Uterus (tissue), 4 donors: Measurements from ENCODE around the gene CRABP1. TPM values are rescaled to one million over a fixed set of nuclear protein-coding genes. Genes with fewer than 3 reads are reported as not detected.

Experiments
- DNase-seq, 2 donors: peaks; one replicate each; pipeline ENCODE4 v3.0.0-alpha.2; 2019 to 2020
- H3K27ac ChIP-seq, 2 donors: fragments of 200-600 bp; sonication (generic); 1 replicate in 1 of 2; 2 replicates in 1 of 2; pipeline ENCODE4 v1.5.1; 2016 to 2018
- H3K27me3 ChIP-seq, 2 donors: fragments of 200-600 bp; sonication (generic); one replicate each; pipeline ENCODE4 v1.5.1; 2018 to 2019; ENCODE audit warnings: control low read depth in 1 of 2
- H3K36me3 ChIP-seq, 2 donors: fragments of 200-600 bp; sonication (generic); one replicate each; pipeline ENCODE4 v1.5.1; 2019; ENCODE audit warnings: control low read depth in 1 of 2
- H3K4me1 ChIP-seq, 2 donors: fragments of 200-600 bp; sonication (generic); one replicate each; pipeline ENCODE4 v1.5.1; 2018 to 2019; ENCODE audit warnings: control low read depth in 1 of 2
- H3K4me3 ChIP-seq, 2 donors: fragments of 200-600 bp; sonication (generic); 1 replicate in 1 of 2; 2 replicates in 1 of 2; pipeline ENCODE4 v1.5.1; 2018 to 2019; ENCODE audit warnings: mild to moderate bottlenecking in 1 of 2
- H3K9me3 ChIP-seq, 2 donors: fragments of 200-600 bp; sonication (generic); one replicate each; pipeline ENCODE4 v1.5.1; 2019; ENCODE audit warnings: control low read depth in 1 of 2
- CTCF ChIP-seq, 4 experiments: fragments of 200-600 bp in 2 of 4; fragments of 450-650 bp in 2 of 4; sonication (generic) in 2 of 4; IDR thresholded peaks; one replicate each; pipeline ENCODE4 v1.5.1; 2016 to 2019; ENCODE audit warnings: antibody characterized with exemption in 4 of 4, mild to moderate bottlenecking in 2 of 4, moderate library complexity in 1 of 4
- POLR2A ChIP-seq, 2 donors: fragments of 450-650 bp; IDR thresholded peaks; one replicate each; pipeline ENCODE4 v1.6.1; 2016; ENCODE audit warnings: antibody characterized with exemption in 2 of 2, mild to moderate bottlenecking in 1 of 2, moderate library complexity in 1 of 2
- intact Hi-C: fragments of 100-400 bp; cut with DNase I; formaldehyde crosslinking; loops from one replicate; pipeline ENCODE4 v1.15.1; 2023; ENCODE audit warnings: low total_unique reads
- total RNA-seq, 4 donors: library from RNA; depleted of rRNA in 3 of 4; stranded (reverse); fragments of >200 nt in 3 of 4; gene quantifications; one replicate each; pipeline versions ENCODE4 v1.1.0 to v1.2.4, GENCODE V29; 2014 to 2023
- donor health status: DM: yes; HTN: yes; CAD: no.

CRABP1 gene
- total RNA-seq, 4 donors from 2014 or later = 3.4 TPM; not detected in 3

GRCh38 chr15:78313383-78313782, 26.8 kb upstream of the CRABP1 start:
- no peak for TF ChIP-seq CTCF (IDR thresholded peaks at IDR 0.05)
- no peak for TF ChIP-seq POLR2A (IDR thresholded peaks at IDR 0.05)
- Histone ChIP-seq H3K27ac (no peak overlapping the region), H3K4me3 (no peak overlapping the region), H3K36me3 (no peaks in the 10 kb centered on the region), H3K9me3 (no peaks in the 10 kb centered on the region), H3K4me1 (no peaks in the 10 kb centered on the region), H3K27me3 (no peaks in the 10 kb centered on the region)
- intact Hi-C loops = no loop called here
- DNase-seq = no peak

- H3K4me1 ChIP-seq = no peaks in the 10 kb centered on the region
- no peak overlapping the region for H3K4me3 ChIP-seq
These were observed 26.0 kb upstream of the CRABP1 start for GRCh38 chr15:78314181-78314581.

GRCh38 chr15:78315686-78316282, 24.4 kb upstream of the CRABP1 start:
- Histone ChIP-seq H3K9me3 (no peaks in the 10 kb centered on the region), H3K4me1 (no peaks in the 10 kb centered on the region), H3K27ac (no peak overlapping the region), H3K4me3 (no peak overlapping the region), H3K27me3 (no peaks in the 10 kb centered on the region), H3K36me3 (no peaks in the 10 kb centered on the region)
- intact Hi-C loops = no loop called here
- TF ChIP-seq POLR2A (IDR thresholded peaks at IDR 0.05) = no peak
- no peak for TF ChIP-seq CTCF (IDR thresholded peaks at IDR 0.05)
- no peak for DNase-seq

More at GRCh38 chr15:78314181-78314581, 26.0 kb upstream of the CRABP1 start:
- H3K9me3 ChIP-seq = no peaks in the 10 kb centered on the region
- no peaks in the 10 kb centered on the region for H3K27me3 ChIP-seq
- no peak for DNase-seq
- intact Hi-C loops = no loop called here
- H3K27ac ChIP-seq = no peak overlapping the region
- TF ChIP-seq CTCF (IDR thresholded peaks at IDR 0.05) (no peak), POLR2A (IDR thresholded peaks at IDR 0.05) (no peak)
- H3K36me3 ChIP-seq = no peaks in the 10 kb centered on the region

- Histone ChIP-seq H3K27me3 (no peaks in the 10 kb centered on the region), H3K4me1 (no peaks in the 10 kb centered on the region), H3K36me3 (no peaks in the 10 kb centered on the region), H3K27ac (no peak overlapping the region), H3K4me3 (no peak overlapping the region), H3K9me3 (no peaks in the 10 kb centered on the region)
- no peak for DNase-seq
- no peak for TF ChIP-seq CTCF (IDR thresholded peaks at IDR 0.05)
- intact Hi-C loops = no loop called here
These were observed 23.7 kb upstream of the CRABP1 start for GRCh38 chr15:78316283-78317083.

GRCh38 chr15:78317145-78317836, 22.9 kb upstream of the CRABP1 start:
- Histone ChIP-seq H3K4me3 (no peak overlapping the region), H3K4me1 (no peaks in the 10 kb centered on the region), H3K36me3 (no peaks in the 10 kb centered on the region), H3K9me3 (no peaks in the 10 kb centered on the region), H3K27ac (no peak overlapping the region), H3K27me3 (no peaks in the 10 kb centered on the region)
- TF ChIP-seq CTCF (IDR thresholded peaks at IDR 0.05) (no peak), POLR2A (IDR thresholded peaks at IDR 0.05) (no peak)
- intact Hi-C loops = no loop called here
- no peak for DNase-seq
